Heart left ventricle (tissue), 16 donors: ENCODE results near the gene ADAMTS4. TPM values are rescaled to one million over a fixed set of nuclear protein-coding genes. Genes with fewer than 3 reads are reported as not detected.

Source experiments
- ATAC-seq, 4 donors: fragments of 200-7000 bp; cut with Tn5 transposase; one replicate each; pipeline ENCODE4 v1.9.1; 2020 to 2022; ENCODE audit warnings: moderate library complexity in 4 of 4, mild to moderate bottlenecking in 3 of 4, moderate number of reproducible peaks in 1 of 4
- DNase-seq, 5 donors: peaks; one replicate each; pipeline ENCODE4 v3.0.0-alpha.2; 2020
- H3K27ac ChIP-seq, 12 donors: fragments of 200-600 bp; sonication (generic) in 4 of 12; one replicate each; pipeline versions ENCODE4 v1.5.0 to v1.8.0; 2016 to 2022; ENCODE audit warnings: mild to moderate bottlenecking in 2 of 12
- H3K27me3 ChIP-seq, 9 donors: fragments of 200-600 bp; sonication (generic) in 2 of 9; one replicate each; pipeline versions ENCODE4 v1.5.1 to v1.8.0; 2016 to 2022; ENCODE audit warnings: mild to moderate bottlenecking in 3 of 9
- H3K36me3 ChIP-seq, 9 donors: fragments of 200-600 bp; sonication (generic) in 2 of 9; one replicate each; pipeline versions ENCODE4 v1.5.0 to v1.8.0; 2018 to 2022; ENCODE audit warnings: mild to moderate bottlenecking in 2 of 9
- H3K4me1 ChIP-seq, 12 donors: fragments of 200-600 bp; sonication (generic) in 4 of 12; one replicate each; pipeline versions ENCODE4 v1.5.0 to v1.8.0; 2016 to 2022; ENCODE audit warnings: mild to moderate bottlenecking in 3 of 12
- H3K4me3 ChIP-seq, 12 donors: fragments of 200-600 bp; sonication (generic) in 4 of 12; one replicate each; pipeline versions ENCODE4 v1.5.0 to v1.8.0; 2017 to 2022; ENCODE audit warnings: mild to moderate bottlenecking in 9 of 12, moderate library complexity in 4 of 12
- H3K9me3 ChIP-seq, 12 donors: fragments of 200-600 bp; sonication (generic) in 4 of 12; one replicate each; pipeline versions ENCODE4 v1.5.0 to v1.8.0; 2016 to 2022; ENCODE audit warnings: mild to moderate bottlenecking in 1 of 12
- CTCF ChIP-seq, 12 donors: fragments of 200-600 bp; sonication (generic) in 4 of 12; IDR thresholded peaks; one replicate each; pipeline versions ENCODE4 v1.5.0 to v1.8.0; 2018 to 2022; ENCODE audit warnings: antibody characterized with exemption in 12 of 12, mild to moderate bottlenecking in 5 of 12
- POLR2A ChIP-seq, 2 donors: fragments of 450-650 bp; IDR thresholded peaks; one replicate each; pipeline ENCODE4 v1.6.1; 2017; ENCODE audit warnings: antibody characterized with exemption in 2 of 2, mild to moderate bottlenecking in 2 of 2, moderate library complexity in 2 of 2
- WGBS, 4 donors: extraction: QIAGEN DNeasy Blood & Tissue Kit in 2 of 4; methylation state at CpG; one replicate each; pipeline versions ENCODE4 v1.1.5 to v1.1.7; 2013 to 2018; 5-methylcytosine and 5-hydroxymethylcytosine counted together
- intact Hi-C, 10 donors: fragments of 100-400 bp; cut with DNase I; formaldehyde crosslinking; loops; one replicate each; pipeline versions ENCODE4 v1.11.1 to v1.14.2; 2022
- polyA plus RNA-seq, 2 donors: library from polyadenylated mRNA; stranded (reverse); fragments of 200-250 nt; gene quantifications; one replicate each; pipeline ENCODE4 v1.2.3, GENCODE V29; 2013
- total RNA-seq, 9 donors: library from RNA; depleted of rRNA in 2 of 9; stranded (reverse); fragments of >200 nt in 2 of 9; fragmentation: NEBNext Ultra II Directional in 3 of 9; extraction: Animal tissue kit (Norgen Biotek cat#: 25700) in 3 of 9; gene quantifications; one replicate each; pipeline versions ENCODE4 v1.1.0 to v1.2.4, GENCODE V29; 2016 to 2023
- donor health status: ischemic (EF 13 %, LVEDD 7.1; RV severe dilation, severe dysfunction).
- donor health status: healthy with polysubstance abuse.
- donor health status: DM: no; HTN: yes; CAD: no.
- donor health status: DM: no; HTN: no; CAD: no.
- donor health status: ischemic (EF 25% LVEDD 6.9; RV normal size, moderate dysfunction).
- donor health status: ischemic (EF 25% LVEDD 5.7; RV mildly dilated, moderate dysfunction).
- donor health status: healthy.
- donor health status: DM: yes; HTN: yes; CAD: no.
- donor health status: ischemic (EF 35%, LVEDD 5.7; RV mildly dilated, moderate dysfunction).
- donor health status: nonischemic (EF 11% LVEDD 7.7; RV severe dilation, severe dysfunction).
- donor health status: DM: yes; HTN: yes; CAD: no.
- donor health status: PGD.
- donor health status: ischemic (EF 29% LVEDD 5.4; RV normal size, mild dysfunction).
- donor health status: nonischemic (EF 23%, LVEDD 6.1; RV moderate dilation, normal function).

Gene ADAMTS4
- total and polyA plus RNA-seq, 11 donors, result 1.6 to 65.2 (median 6.1) TPM

DNA sequence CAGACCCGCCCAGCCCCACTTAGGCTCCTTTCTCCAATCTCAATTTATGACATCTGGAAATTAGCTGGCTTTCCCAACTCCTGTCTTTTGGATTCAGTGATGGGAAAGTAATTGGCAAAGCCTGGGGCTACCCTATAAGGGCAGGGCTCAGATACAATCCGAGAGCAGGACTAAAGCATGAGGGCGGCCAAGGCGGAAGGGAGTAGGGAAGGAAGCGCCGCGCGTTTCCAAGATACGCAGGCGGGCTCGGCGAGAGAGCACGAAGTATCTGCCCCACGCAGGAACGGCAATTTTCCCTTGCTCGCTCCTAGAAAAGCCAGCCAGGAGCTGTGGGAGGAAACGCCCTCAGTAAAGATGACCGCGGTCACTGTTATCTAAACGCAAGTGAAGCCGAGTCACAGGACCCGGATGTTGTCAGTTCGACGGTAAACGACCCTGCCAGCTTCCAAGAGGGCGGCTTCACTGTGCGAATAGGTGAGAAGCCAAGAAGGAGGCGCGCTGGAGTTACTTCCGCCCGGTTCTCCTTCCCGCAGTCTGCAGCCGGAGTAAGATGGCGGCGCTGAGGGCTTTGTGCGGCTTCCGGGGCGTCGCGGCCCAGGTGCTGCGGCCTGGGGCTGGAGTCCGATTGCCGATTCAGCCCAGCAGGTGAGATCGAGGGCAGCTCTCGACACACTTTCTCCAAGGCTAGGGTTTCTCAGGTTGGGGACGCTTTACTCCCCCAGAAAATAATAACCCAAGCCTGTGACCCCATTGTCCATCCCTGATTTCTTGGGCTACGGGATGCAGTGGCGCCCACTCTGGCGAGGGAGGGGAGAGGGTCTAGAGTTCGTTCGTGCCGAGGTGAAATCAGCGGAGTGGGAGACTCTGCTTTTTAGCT lies 3.2 kb upstream of the ADAMTS4 start, which contains the start of gene NDUFS2:
Gene NDUFS2, plus strand, starts transcription at position 532 of the 877 bp plus-strand sequence. Its CDS starts 19 bp downstream, at position 551.
- Histone ChIP-seq H3K4me1 (peaks cover 6 to 91% (median 78%) of the 10 kb centered on the region in 12 donors), H3K36me3 (peaks cover 0 to 40% (median 37%) of the 10 kb centered on the region in 9 donors), H3K27me3 (no peaks in the 10 kb centered on the region), H3K9me3 (no peaks in the 10 kb centered on the region), H3K4me3 (peak within 1 kb of the TSS; percentile 66 to 92 (median 80)), H3K27ac (peak within 1 kb of the TSS; percentile 93 to 99 (median 97))
- ATAC-seq (peak; percentile 81 to 92 (median 84)), DNase-seq (peak; percentile 97 to 99 (median 99))
- intact Hi-C loops, result loop anchor here in 3 of 10 donors (1.0 to 5.0 kb wide), 3 partner anchors 23 to 180 kb away; partner anchors contain the start of gene TOMM40L (in 1 of the 3)
- TF ChIP-seq POLR2A (IDR thresholded peaks at IDR 0.05) (peak; percentile 83 to 86), CTCF (IDR thresholded peaks at IDR 0.05) (peak in 2 of 12 donors; percentile 7 to 25)
- 1 to 2% (median 2%) methylated on average over 43 to 53 of the region's 53 CpGs for WGBS, 4 donors

- Histone ChIP-seq H3K4me3 (peak overlapping the region in 11 of 12 donors; percentile 36 to 92 (median 79)), H3K27ac (peak overlapping the region; percentile 93 to 99 (median 97)), H3K27me3 (no peaks in the 10 kb centered on the region), H3K36me3 (peaks cover 0 to 37% (median 28%) of the 10 kb centered on the region in 9 donors), H3K4me1 (peaks cover 6 to 91% (median 79%) of the 10 kb centered on the region in 12 donors), H3K9me3 (no peaks in the 10 kb centered on the region)
- peak; percentile 39 to 66 (median 44) for ATAC-seq
- WGBS, 4 donors, result 25 to 53% (median 43%) methylated on average over 13 of the region's 13 CpGs
- peak; percentile 70 to 85 (median 80) for DNase-seq
- TF ChIP-seq POLR2A (IDR thresholded peaks at IDR 0.05) (peak in 1 of 2 donors; percentile 52), CTCF (IDR thresholded peaks at IDR 0.05) (no peak)
- intact Hi-C loops, result loop anchor here in 1 of 10 donors (5.0 kb wide), 1 partner anchor 181 kb away; no protein-coding TSS in a partner anchor
Measured at GRCh38 chr1:161200992-161201835, 2.4 kb upstream of the ADAMTS4 start.

DNA sequence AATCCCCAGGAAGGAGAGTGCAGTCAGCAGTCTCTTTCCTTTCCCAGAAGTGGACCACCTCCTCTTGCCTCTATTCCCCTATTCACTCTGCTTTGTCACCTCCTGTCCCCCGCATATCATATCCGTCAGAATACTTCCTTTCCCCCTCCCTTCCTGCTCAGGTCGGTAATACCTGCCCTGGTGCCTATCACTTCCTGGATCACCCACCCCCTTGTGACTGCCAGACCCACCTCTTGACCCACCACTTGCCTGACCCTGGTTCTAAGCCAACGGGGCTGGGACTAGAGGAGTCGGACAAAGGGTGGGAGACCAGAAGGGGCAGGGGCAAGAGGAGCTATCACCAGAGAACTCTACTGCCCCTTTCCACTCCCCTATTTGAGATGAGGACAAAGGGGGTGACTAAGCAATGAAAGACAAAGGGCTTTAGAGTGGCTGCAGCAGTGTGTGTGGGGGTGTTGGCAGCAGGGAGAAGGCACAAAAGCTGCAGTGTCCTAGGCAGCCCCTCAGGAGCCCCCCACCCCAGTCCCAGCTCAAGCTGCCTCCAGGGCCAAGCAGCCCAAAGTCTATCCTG lies 1.7 kb upstream of the ADAMTS4 start:
- Histone ChIP-seq H3K36me3 (peaks cover 0 to 32% (median 21%) of the 10 kb centered on the region in 9 donors), H3K27me3 (no peaks in the 10 kb centered on the region), H3K9me3 (no peaks in the 10 kb centered on the region), H3K27ac (peak overlapping the region; percentile 93 to 99 (median 97)), H3K4me1 (peaks cover 6 to 90% (median 78%) of the 10 kb centered on the region in 12 donors), H3K4me3 (peak overlapping the region in 7 of 12 donors; percentile 66 to 92 (median 80))
- WGBS, 4 donors, result 38 to 56% (median 45%) methylated on average over 5 of the region's 5 CpGs
- DNase-seq (no peak), ATAC-seq (peak in 1 of 4 donors; percentile 0)
- TF ChIP-seq CTCF (IDR thresholded peaks at IDR 0.05) (no peak), POLR2A (IDR thresholded peaks at IDR 0.05) (no peak)
- intact Hi-C loops, result loop anchor here in 1 of 10 donors (5.0 kb wide), 1 partner anchor 182 kb away; no protein-coding TSS in a partner anchor
